ENCODE data around the gene MRTFB.

Gene MRTFB

DNA sequence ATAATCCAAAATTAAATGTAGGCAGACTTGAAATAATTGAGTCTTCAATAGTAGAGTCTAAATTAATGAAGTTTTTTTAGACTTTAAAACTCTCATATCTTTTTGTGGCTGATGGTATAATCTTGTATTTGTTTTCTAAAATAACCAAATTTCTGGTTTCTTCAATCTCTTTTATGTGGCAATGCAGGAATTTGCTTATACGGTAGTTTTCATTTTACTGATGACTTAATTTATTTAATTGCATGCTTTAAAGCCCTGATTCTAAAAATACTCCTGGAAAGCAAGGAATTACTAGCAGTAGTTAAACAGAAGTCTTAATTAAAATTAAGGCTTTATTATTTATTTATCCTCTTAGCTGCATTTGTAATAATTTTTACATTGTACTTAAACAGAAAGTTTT, 15.4 kb downstream of the MRTFB start:
- no peak overlapping the region for H3K9ac ChIP-seq (ENCODE audit: low read length)
- no peak overlapping the region for H2BK5ac ChIP-seq (ENCODE audit: low read length)
- no peak overlapping the region for H3K56ac ChIP-seq (ENCODE audit: low read length)
- no peak overlapping the region for H3K23ac ChIP-seq (ENCODE audit: low read length)
- no peak overlapping the region for H3K4me2 ChIP-seq (ENCODE audit: low read length)
- DNase-seq: no peak
- H2BK15ac ChIP-seq (replicated peaks; ENCODE audit: low read depth): no peak overlapping the region
- peaks cover 9% of the 10 kb centered on the region for H3K79me2 ChIP-seq (ENCODE audit: control insufficient read depth, insufficient read depth, low read length)
- H3K27ac ChIP-seq (ENCODE audit: low read depth, low read length): no peak overlapping the region
- H3K4me3 ChIP-seq (ENCODE audit: low read length): no peak overlapping the region
- H3K4me1 ChIP-seq (ENCODE audit: control insufficient read depth, low read depth, low read length): peaks cover 2% of the 10 kb centered on the region
- H3K27me3 ChIP-seq (ENCODE audit: insufficient read depth, low read length, poor library complexity): no peaks in the 10 kb centered on the region
- peaks cover 9% of the 10 kb centered on the region for H3K79me1 ChIP-seq (ENCODE audit: low read length)
- WGBS (ENCODE audit: extremely low coverage, insufficient coverage, low lambda C conversion rate): no CpG with 5 or more reads among the region's 1 CpG
- H2BK120ac ChIP-seq (ENCODE audit: low read depth, low read length): no peak overlapping the region
- H3K36me3 ChIP-seq (ENCODE audit: control insufficient read depth, insufficient read depth, low read length): no peaks in the 10 kb centered on the region
- H4K5ac ChIP-seq (ENCODE audit: low read length): no peak overlapping the region
- no peak overlapping the region for H2AK5ac ChIP-seq (ENCODE audit: low read length)
- H3K18ac ChIP-seq (ENCODE audit: low read length): no peak overlapping the region
- no peak overlapping the region for H4K8ac ChIP-seq (ENCODE audit: low read depth, low read length)
- no peak overlapping the region for H3K4ac ChIP-seq (ENCODE audit: low read depth, low read length)

DNA sequence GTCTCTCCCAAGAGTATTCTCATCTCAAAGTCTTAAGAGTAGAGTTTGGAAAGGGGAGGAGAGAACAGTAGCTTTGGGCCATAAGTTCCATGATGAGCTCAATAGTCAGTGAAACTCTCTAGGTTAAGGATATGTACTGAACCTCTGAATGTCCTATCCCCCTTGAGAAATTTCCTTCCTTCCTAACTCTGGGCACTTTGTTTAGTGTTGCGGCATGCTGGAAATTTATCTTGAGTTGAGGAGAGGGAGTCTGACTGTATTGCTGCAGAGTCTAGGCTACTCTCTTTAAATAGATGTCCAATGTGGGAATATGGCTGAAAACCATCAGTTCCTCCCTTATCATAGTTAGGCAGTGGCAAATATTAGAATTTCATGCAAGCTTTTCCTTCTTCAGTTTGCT, 16.1 kb downstream of the MRTFB start:
- Histone ChIP-seq H4K5ac (ENCODE audit: low read length) (no peak overlapping the region), H3K27ac (ENCODE audit: low read depth, low read length) (no peak overlapping the region)

DNA sequence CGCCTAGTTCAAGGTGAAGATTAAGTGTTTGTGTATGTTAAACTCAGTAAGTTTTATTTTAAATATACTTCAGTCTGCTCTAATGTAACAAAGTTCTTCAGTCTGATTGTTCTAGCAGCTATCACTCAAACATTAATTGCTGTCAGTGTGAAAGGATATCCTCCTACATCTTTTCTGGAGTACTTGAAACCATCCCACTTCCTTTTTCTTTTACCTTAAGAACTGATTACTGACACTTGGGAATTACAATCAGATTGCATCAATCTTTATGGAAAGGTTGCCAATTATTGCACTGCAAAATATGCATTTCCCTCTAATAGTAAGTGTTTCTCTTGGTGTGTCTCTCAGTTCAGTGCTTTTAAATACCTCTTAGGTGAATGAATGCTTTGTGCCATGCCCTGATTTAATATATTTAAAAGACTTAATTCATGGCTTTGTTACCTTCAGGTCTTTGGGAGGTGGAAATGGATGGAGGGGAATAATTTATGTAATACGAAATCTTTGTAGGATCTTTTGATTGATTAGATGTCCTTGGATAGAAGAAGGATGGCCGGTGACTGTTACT, 16.6 kb downstream of the MRTFB start:
- Histone ChIP-seq H3K36me3 (ENCODE audit: control insufficient read depth, insufficient read depth, low read length) (no peaks in the 10 kb centered on the region), H3K4me3 (ENCODE audit: low read length) (no peak overlapping the region), H3K79me1 (ENCODE audit: low read length) (peaks cover 12% of the 10 kb centered on the region), H3K23ac (ENCODE audit: low read length) (no peak overlapping the region), H3K27me3 (ENCODE audit: insufficient read depth, low read length, poor library complexity) (no peaks in the 10 kb centered on the region), H3K4ac (ENCODE audit: low read depth, low read length) (no peak overlapping the region), H3K9ac (ENCODE audit: low read length) (no peak overlapping the region), H3K27ac (ENCODE audit: low read depth, low read length) (no peak overlapping the region), H3K56ac (ENCODE audit: low read length) (no peak overlapping the region), H2BK15ac (replicated peaks; ENCODE audit: low read depth) (no peak overlapping the region), H3K4me1 (ENCODE audit: control insufficient read depth, low read depth, low read length) (peaks cover 2% of the 10 kb centered on the region), H2BK120ac (ENCODE audit: low read depth, low read length) (no peak overlapping the region), H4K8ac (ENCODE audit: low read depth, low read length) (no peak overlapping the region), H2BK5ac (ENCODE audit: low read length) (no peak overlapping the region), H2AK5ac (ENCODE audit: low read length) (no peak overlapping the region), H3K4me2 (ENCODE audit: low read length) (no peak overlapping the region), H3K18ac (ENCODE audit: low read length) (no peak overlapping the region), H4K5ac (ENCODE audit: low read length) (no peak overlapping the region), H3K79me2 (ENCODE audit: control insufficient read depth, insufficient read depth, low read length) (peaks cover 9% of the 10 kb centered on the region)
- no peak for DNase-seq
- 100% methylated on average over 1 of the region's 3 CpGs for WGBS (ENCODE audit: extremely low coverage, insufficient coverage, low lambda C conversion rate)

More for the DNA sequence above, 16.1 kb downstream of the MRTFB start:
- H3K36me3 ChIP-seq (ENCODE audit: control insufficient read depth, insufficient read depth, low read length): no peaks in the 10 kb centered on the region
- no peak overlapping the region for H3K9ac ChIP-seq (ENCODE audit: low read length)
- H3K27me3 ChIP-seq (ENCODE audit: insufficient read depth, low read length, poor library complexity): no peaks in the 10 kb centered on the region
- H2BK120ac ChIP-seq (ENCODE audit: low read depth, low read length): no peak overlapping the region
- peaks cover 12% of the 10 kb centered on the region for H3K79me1 ChIP-seq (ENCODE audit: low read length)
- H3K56ac ChIP-seq (ENCODE audit: low read length): no peak overlapping the region
- no peak overlapping the region for H3K23ac ChIP-seq (ENCODE audit: low read length)
- no peak overlapping the region for H3K18ac ChIP-seq (ENCODE audit: low read length)
- peaks cover 9% of the 10 kb centered on the region for H3K79me2 ChIP-seq (ENCODE audit: control insufficient read depth, insufficient read depth, low read length)
- DNase-seq: no peak
- no CpG with 5 or more reads among the region's 1 CpG for whole genome bisulfite sequencing (ENCODE audit: extremely low coverage, insufficient coverage, low lambda C conversion rate)
- peaks cover 2% of the 10 kb centered on the region for H3K4me1 ChIP-seq (ENCODE audit: control insufficient read depth, low read depth, low read length)
- no peak overlapping the region for H2BK5ac ChIP-seq (ENCODE audit: low read length)
- no peak overlapping the region for H2AK5ac ChIP-seq (ENCODE audit: low read length)
- no peak overlapping the region for H3K4me2 ChIP-seq (ENCODE audit: low read length)
- no peak overlapping the region for H2BK15ac ChIP-seq (replicated peaks; ENCODE audit: low read depth)
- no peak overlapping the region for H3K4me3 ChIP-seq (ENCODE audit: low read length)
- H4K8ac ChIP-seq (ENCODE audit: low read depth, low read length): no peak overlapping the region
- no peak overlapping the region for H3K4ac ChIP-seq (ENCODE audit: low read depth, low read length)

DNA sequence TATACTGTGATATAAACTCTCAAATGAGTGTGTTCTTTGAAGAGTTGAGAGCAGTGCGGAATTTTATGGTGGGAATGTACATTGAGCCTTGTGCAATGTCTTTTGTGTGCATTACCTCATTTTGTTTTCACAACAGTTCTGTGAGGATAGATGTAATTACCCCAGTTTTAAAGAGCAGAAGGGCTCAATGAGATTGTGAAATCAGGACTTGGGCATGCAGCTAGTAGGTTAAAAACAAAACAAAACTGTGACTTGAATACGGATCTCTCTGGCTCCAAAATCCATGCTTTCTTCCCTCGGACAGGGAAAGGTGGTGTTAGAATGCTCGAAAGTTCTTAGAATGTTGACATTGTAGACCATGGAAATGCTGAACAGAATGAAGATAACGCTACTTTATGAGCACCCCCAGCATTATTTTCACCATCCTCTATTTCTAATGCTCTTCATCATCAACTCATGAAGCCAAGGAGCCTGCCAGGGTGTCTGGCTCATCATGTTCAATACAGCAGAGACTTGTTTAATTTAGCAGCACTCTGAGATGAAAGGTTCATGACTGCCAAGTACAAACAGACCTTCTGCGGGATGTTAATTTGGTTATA, 17.1 kb downstream of the MRTFB start:
- Histone ChIP-seq H3K4me1 (ENCODE audit: control insufficient read depth, low read depth, low read length) (peaks cover 2% of the 10 kb centered on the region), H3K36me3 (ENCODE audit: control insufficient read depth, insufficient read depth, low read length) (no peaks in the 10 kb centered on the region), H3K79me2 (ENCODE audit: control insufficient read depth, insufficient read depth, low read length) (peaks cover 7% of the 10 kb centered on the region), H4K8ac (ENCODE audit: low read depth, low read length) (no peak overlapping the region), H2BK5ac (ENCODE audit: low read length) (no peak overlapping the region), H2AK5ac (ENCODE audit: low read length) (no peak overlapping the region), H3K18ac (ENCODE audit: low read length) (no peak overlapping the region), H3K27me3 (ENCODE audit: insufficient read depth, low read length, poor library complexity) (no peaks in the 10 kb centered on the region), H4K5ac (ENCODE audit: low read length) (no peak overlapping the region), H3K23ac (ENCODE audit: low read length) (no peak overlapping the region), H2BK120ac (ENCODE audit: low read depth, low read length) (no peak overlapping the region), H3K27ac (ENCODE audit: low read depth, low read length) (no peak overlapping the region), H3K79me1 (ENCODE audit: low read length) (peaks cover 11% of the 10 kb centered on the region), H3K4me3 (ENCODE audit: low read length) (no peak overlapping the region), H3K9ac (ENCODE audit: low read length) (no peak overlapping the region), H3K4ac (ENCODE audit: low read depth, low read length) (no peak overlapping the region), H3K56ac (ENCODE audit: low read length) (no peak overlapping the region), H2BK15ac (replicated peaks; ENCODE audit: low read depth) (no peak overlapping the region), H3K4me2 (ENCODE audit: low read length) (no peak overlapping the region)
- no peak for DNase-seq
- no CpG with 5 or more reads among the region's 6 CpGs for WGBS (ENCODE audit: extremely low coverage, insufficient coverage, low lambda C conversion rate)

DNA sequence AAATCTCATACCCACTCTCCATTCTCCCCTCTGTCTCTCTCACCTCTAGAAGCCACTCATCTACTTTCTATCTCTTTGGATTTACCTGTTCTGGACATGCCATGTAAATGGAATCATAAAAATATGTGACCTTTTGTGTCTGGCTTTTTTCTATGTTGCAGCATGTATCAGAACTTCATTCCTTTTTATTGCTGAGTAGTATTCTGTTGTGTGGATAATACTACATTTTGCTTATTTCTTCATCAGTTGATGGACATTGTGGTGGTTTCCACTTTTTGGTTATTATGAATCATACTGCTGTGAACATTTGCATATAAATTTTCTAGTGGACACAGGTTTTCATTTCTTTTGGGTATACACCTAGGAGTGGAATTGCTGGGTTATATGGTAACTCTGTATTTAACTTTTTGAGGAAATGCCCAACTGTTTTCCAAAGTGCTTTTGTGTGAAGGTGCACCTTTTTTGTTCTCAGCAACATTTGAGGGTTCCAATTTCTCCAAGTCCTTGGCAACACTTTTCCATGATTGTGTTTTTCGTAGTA, 18.2 kb downstream of the MRTFB start:
- H3K36me3 ChIP-seq (ENCODE audit: control insufficient read depth, insufficient read depth, low read length): no peaks in the 10 kb centered on the region
- H2BK15ac ChIP-seq (replicated peaks; ENCODE audit: low read depth): no peak overlapping the region
- H4K8ac ChIP-seq (ENCODE audit: low read depth, low read length): no peak overlapping the region
- H2BK120ac ChIP-seq (ENCODE audit: low read depth, low read length): no peak overlapping the region
- no peak overlapping the region for H3K56ac ChIP-seq (ENCODE audit: low read length)
- no peak overlapping the region for H3K4me3 ChIP-seq (ENCODE audit: low read length)
- peaks cover 7% of the 10 kb centered on the region for H3K79me1 ChIP-seq (ENCODE audit: low read length)
- H4K5ac ChIP-seq (ENCODE audit: low read length): no peak overlapping the region
- H3K23ac ChIP-seq (ENCODE audit: low read length): no peak overlapping the region
- H3K4me1 ChIP-seq (ENCODE audit: control insufficient read depth, low read depth, low read length): peaks cover 2% of the 10 kb centered on the region
- DNase-seq: no peak
- no CpG with 5 or more reads among the region's 1 CpG for WGBS (ENCODE audit: extremely low coverage, insufficient coverage, low lambda C conversion rate)
- no peaks in the 10 kb centered on the region for H3K27me3 ChIP-seq (ENCODE audit: insufficient read depth, low read length, poor library complexity)
- no peak overlapping the region for H2AK5ac ChIP-seq (ENCODE audit: low read length)
- no peak overlapping the region for H3K9ac ChIP-seq (ENCODE audit: low read length)
- no peak overlapping the region for H3K4me2 ChIP-seq (ENCODE audit: low read length)
- H3K27ac ChIP-seq (ENCODE audit: low read depth, low read length): no peak overlapping the region
- no peak overlapping the region for H3K18ac ChIP-seq (ENCODE audit: low read length)
- no peak overlapping the region for H3K4ac ChIP-seq (ENCODE audit: low read depth, low read length)
- peaks cover 5% of the 10 kb centered on the region for H3K79me2 ChIP-seq (ENCODE audit: control insufficient read depth, insufficient read depth, low read length)
- no peak overlapping the region for H2BK5ac ChIP-seq (ENCODE audit: low read length)

DNA sequence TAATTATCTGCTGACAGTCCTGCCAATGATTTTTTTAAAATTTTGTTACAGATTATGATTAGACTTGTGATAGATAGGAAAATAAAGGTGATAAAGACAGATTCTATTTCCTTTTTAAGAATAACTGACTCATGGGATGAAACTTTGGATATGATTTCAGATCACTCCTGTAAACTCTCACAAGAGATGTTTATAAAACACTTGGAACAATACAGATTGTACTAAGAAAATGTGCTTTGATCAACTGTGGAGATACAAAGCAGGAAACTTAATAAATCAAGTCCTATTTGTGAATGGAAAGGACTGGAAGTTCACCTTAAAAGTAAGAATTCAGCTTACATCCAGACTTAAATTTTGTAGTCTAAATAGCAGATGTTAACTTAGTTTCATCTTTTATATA, 21.4 kb downstream of the MRTFB start:
- Histone ChIP-seq H3K27ac (ENCODE audit: low read depth, low read length) (no peak overlapping the region), H3K18ac (ENCODE audit: low read length) (no peak overlapping the region), H3K4ac (ENCODE audit: low read depth, low read length) (no peak overlapping the region), H3K56ac (ENCODE audit: low read length) (no peak overlapping the region), H3K23ac (ENCODE audit: low read length) (no peak overlapping the region), H2BK15ac (replicated peaks; ENCODE audit: low read depth) (no peak overlapping the region), H2AK5ac (ENCODE audit: low read length) (no peak overlapping the region), H3K36me3 (ENCODE audit: control insufficient read depth, insufficient read depth, low read length) (no peaks in the 10 kb centered on the region), H3K4me2 (ENCODE audit: low read length) (no peak overlapping the region), H4K8ac (ENCODE audit: low read depth, low read length) (no peak overlapping the region), H3K9ac (ENCODE audit: low read length) (no peak overlapping the region), H3K4me1 (ENCODE audit: control insufficient read depth, low read depth, low read length) (peaks cover 2% of the 10 kb centered on the region), H3K79me1 (ENCODE audit: low read length) (peaks cover 8% of the 10 kb centered on the region), H3K27me3 (ENCODE audit: insufficient read depth, low read length, poor library complexity) (no peaks in the 10 kb centered on the region), H2BK5ac (ENCODE audit: low read length) (no peak overlapping the region), H3K4me3 (ENCODE audit: low read length) (no peak overlapping the region), H3K79me2 (ENCODE audit: control insufficient read depth, insufficient read depth, low read length) (peaks cover 5% of the 10 kb centered on the region), H2BK120ac (ENCODE audit: low read depth, low read length) (no peak overlapping the region), H4K5ac (ENCODE audit: low read length) (no peak overlapping the region)
- no peak for DNase-seq
